H9 (cell line): ENCODE measurements around the gene MAPK8. TPM values are rescaled to one million over a fixed set of nuclear protein-coding genes. Genes with fewer than 3 reads are reported as not detected.

Source experiments
- DNase-seq: peaks from one replicate; pipeline ENCODE4 v3.0.0-alpha.2; 2017
- H2AFZ ChIP-seq: one replicate; pipeline ENCODE4 v1.6.1; 2013; ENCODE audit warnings: mild to moderate bottlenecking, low read length, control low read depth, moderate library complexity
- H2AK5ac ChIP-seq: 2 replicates; pipeline ENCODE4 v1.6.1; 2013; ENCODE audit warnings: low read length, control low read depth, mixed read lengths; ENCODE audit not compliant: insufficient read length
- H2BK120ac ChIP-seq: one replicate; pipeline ENCODE4 v1.6.1; 2013; ENCODE audit warnings: low read depth, mild to moderate bottlenecking, low read length, control low read depth, inconsistent platforms; ENCODE audit not compliant: poor library complexity, severe bottlenecking
- H2BK12ac ChIP-seq: 2 replicates; pipeline ENCODE4 v1.6.1; 2013; ENCODE audit warnings: low read length, control low read depth, mixed read lengths, low read depth; ENCODE audit not compliant: insufficient read length
- H2BK15ac ChIP-seq: 2 replicates; pipeline ENCODE4 v1.6.1; 2013; ENCODE audit warnings: low read depth, low read length, control low read depth
- H2BK20ac ChIP-seq: one replicate; pipeline ENCODE4 v1.6.1; 2013; ENCODE audit warnings: low read depth, mild to moderate bottlenecking, low read length, control low read depth, inconsistent platforms; ENCODE audit not compliant: poor library complexity, severe bottlenecking
- H2BK5ac ChIP-seq: 2 replicates; pipeline ENCODE4 v1.6.1; 2013; ENCODE audit warnings: low read length, control low read depth, mixed read lengths; ENCODE audit not compliant: insufficient read length
- H3K14ac ChIP-seq: 2 replicates; pipeline ENCODE4 v1.6.1; 2013; ENCODE audit warnings: low read length, control low read depth; ENCODE audit not compliant: insufficient read depth
- H3K18ac ChIP-seq: 2 replicates; pipeline ENCODE4 v1.6.1; 2013; ENCODE audit warnings: low read depth, mild to moderate bottlenecking, mixed read lengths, low read length, control low read depth; ENCODE audit not compliant: insufficient read length
- H3K23ac ChIP-seq: 2 replicates; pipeline ENCODE4 v1.6.1; 2013; ENCODE audit warnings: low read length, control low read depth, mixed read lengths, low read depth; ENCODE audit not compliant: insufficient read length
- H3K23me2 ChIP-seq: 2 replicates; pipeline ENCODE4 v1.6.1; 2013; ENCODE audit warnings: low read depth, mild to moderate bottlenecking, mixed read lengths, low read length, control low read depth; ENCODE audit not compliant: insufficient read length, poor library complexity, severe bottlenecking
- H3K27ac ChIP-seq: 2 replicates; pipeline ENCODE4 v1.5.1; 2013; ENCODE audit warnings: low read length, control low read depth, mixed read lengths, low read depth; ENCODE audit not compliant: insufficient read length
- H3K27me3 ChIP-seq: 2 replicates; pipeline ENCODE4 v1.6.1; 2013; ENCODE audit warnings: low read length, control low read depth, inconsistent platforms; ENCODE audit not compliant: insufficient read depth
- H3K4ac ChIP-seq: 2 replicates; pipeline ENCODE4 v1.6.1; 2013; ENCODE audit warnings: low read depth, mild to moderate bottlenecking, control low read depth, inconsistent platforms, low read length, moderate library complexity
- H3K4me1 ChIP-seq: 2 replicates; pipeline ENCODE4 v1.6.1; 2013; ENCODE audit warnings: low read length, control low read depth, inconsistent platforms; ENCODE audit not compliant: insufficient read depth
- H3K4me2 ChIP-seq: 2 replicates; pipeline ENCODE4 v1.6.1; 2013; ENCODE audit warnings: low read length, control low read depth, mixed read lengths; ENCODE audit not compliant: insufficient read length, insufficient read depth
- H3K56ac ChIP-seq: 2 replicates; pipeline ENCODE4 v1.6.1; 2013; ENCODE audit warnings: low read depth, mild to moderate bottlenecking, mixed read lengths, low read length, control low read depth; ENCODE audit not compliant: insufficient read length
- H3K79me1 ChIP-seq: 2 replicates; pipeline ENCODE4 v1.6.1; 2013; ENCODE audit warnings: low read depth, mild to moderate bottlenecking, moderate library complexity, low read length, control low read depth, inconsistent platforms; ENCODE audit not compliant: insufficient read depth, poor library complexity, severe bottlenecking
- H3K79me2 ChIP-seq: 2 replicates; pipeline ENCODE4 v1.6.1; 2013; ENCODE audit warnings: low read length, control low read depth, inconsistent platforms; ENCODE audit not compliant: insufficient read depth
- H3K9ac ChIP-seq: 2 replicates; pipeline ENCODE4 v1.6.1; 2013; ENCODE audit warnings: low read length, control low read depth, mixed read lengths; ENCODE audit not compliant: insufficient read length; ENCODE audit errors: extremely low read depth
- H3K9me3 ChIP-seq: one replicate; pipeline ENCODE4 v1.6.1; 2013; ENCODE audit warnings: low read depth, low read length, inconsistent platforms; ENCODE audit not compliant: control insufficient read depth
- H3T11ph ChIP-seq: one replicate; pipeline ENCODE4 v1.6.1; 2013; ENCODE audit warnings: mild to moderate bottlenecking, low read length, control low read depth, inconsistent platforms
- H4K20me1 ChIP-seq: one replicate; pipeline ENCODE4 v1.6.1; 2013; ENCODE audit not compliant: control insufficient read depth, insufficient read length, insufficient read depth
- H4K5ac ChIP-seq: 2 replicates; pipeline ENCODE4 v1.6.1; 2013; ENCODE audit warnings: low read depth, mild to moderate bottlenecking, mixed read lengths, low read length, control low read depth; ENCODE audit not compliant: insufficient read length
- H4K8ac ChIP-seq: replicated peaks from 2 replicates; pipeline ENCODE4 v1.6.1; 2013; ENCODE audit warnings: low read length, control low read depth, mixed read lengths, low read depth; ENCODE audit not compliant: insufficient read length
- H4K91ac ChIP-seq: 2 replicates; pipeline ENCODE4 v1.6.1; 2013; ENCODE audit warnings: low read depth, mild to moderate bottlenecking, moderate library complexity, mixed read lengths, low read length, control low read depth; ENCODE audit not compliant: insufficient read length
- H3K27ac Mint-ChIP-seq, 3 experiments: 2 replicates in 2 of 3; 3 replicates in 1 of 3; pipeline ENCODE4 v1.8.0; 2020 to 2021; ENCODE audit warnings: mixed read lengths in 3 of 3, mild to moderate bottlenecking in 1 of 3, moderate library complexity in 1 of 3
- H3K27me3 Mint-ChIP-seq: 2 replicates; pipeline ENCODE4 v1.8.0; 2021; ENCODE audit warnings: low read depth, mild to moderate bottlenecking, moderate library complexity, mixed read lengths
- H3K36me3 Mint-ChIP-seq, 3 experiments: 2 replicates in 2 of 3; 3 replicates in 1 of 3; pipeline ENCODE4 v1.8.0; 2020 to 2021; ENCODE audit warnings: low read depth in 3 of 3, mixed read lengths in 3 of 3; ENCODE audit not compliant: insufficient read depth in 1 of 3
- H3K4me1 Mint-ChIP-seq, 2 experiments: 2 replicates each; pipeline ENCODE4 v1.8.0; 2020; ENCODE audit warnings: mixed read lengths in 2 of 2
- H3K4me3 Mint-ChIP-seq, 2 experiments: 2 replicates in 1 of 2; 3 replicates in 1 of 2; pipeline ENCODE4 v1.8.0; 2020 to 2021; ENCODE audit warnings: mild to moderate bottlenecking in 2 of 2, mixed read lengths in 2 of 2, moderate library complexity in 1 of 2
- H3K9me3 Mint-ChIP-seq, 2 experiments: 2 replicates in 1 of 2; 3 replicates in 1 of 2; pipeline ENCODE4 v1.8.0; 2020; ENCODE audit warnings: mild to moderate bottlenecking in 2 of 2, mixed read lengths in 2 of 2, moderate library complexity in 1 of 2
- CTCF ChIP-seq: fragments of 200-600 bp; sonication (generic); conservative IDR thresholded peaks from 3 replicates; pipeline ENCODE4 v1.8.0; 2021; ENCODE audit warnings: antibody characterized with exemption, mild to moderate bottlenecking
- WGBS: extraction: QIAGEN DNeasy Blood & Tissue Kit; methylation state at CpG from one replicate; pipeline ENCODE4 v1.1.7; 2013; ENCODE audit warnings: missing lambda C conversion rate, low lambda C conversion rate, mixed read lengths; ENCODE audit not compliant: insufficient read length; ENCODE audit errors: extremely low coverage; 5-methylcytosine and 5-hydroxymethylcytosine counted together
- total RNA-seq: library from RNA; stranded (reverse); gene quantifications from 2 replicates; pipeline ENCODE4 v1.2.1, GENCODE V29; 2021

The MAPK8 gene
- total RNA-seq, 1 experiment from 2014 or later, result 52.0 TPM

- Histone ChIP-seq H3K27ac (no peak overlapping the region), H4K8ac (no peak overlapping the region), H3K4me1 (no peaks in the 10 kb centered on the region), H2BK120ac (no peak overlapping the region), H3K4ac (no peak overlapping the region), H2BK20ac (no peak overlapping the region), H2AK5ac (no peak overlapping the region), H3K79me2 (no peaks in the 10 kb centered on the region), H2AFZ (no peak overlapping the region), H3K9me3 (peaks cover 8% of the 10 kb centered on the region), H3K9ac (no peak overlapping the region), H3T11ph (no peak overlapping the region), H4K91ac (no peak overlapping the region), H3K23me2 (no peaks in the 10 kb centered on the region), H4K5ac (no peak overlapping the region), H3K23ac (no peak overlapping the region), H3K79me1 (no peaks in the 10 kb centered on the region), H3K56ac (no peak overlapping the region), H3K4me2 (no peak overlapping the region), H2BK12ac (no peak overlapping the region), H3K18ac (no peak overlapping the region), H2BK15ac (no peak overlapping the region), H3K14ac (no peak overlapping the region), H4K20me1 (no peaks in the 10 kb centered on the region), H2BK5ac (no peak overlapping the region), H3K27me3 (no peaks in the 10 kb centered on the region)
- DNase-seq, result no peak
- no peak overlapping the region for H3K4me3 Mint-ChIP-seq
- TF ChIP-seq CTCF, result no peak
- H3K36me3 Mint-ChIP-seq, result peaks cover 2 to 9% (median 3%) of the 10 kb centered on the region in 3 experiments; a peak in 4 of 7 replicates
- H3K9me3 Mint-ChIP-seq, result peaks cover 14 to 31% of the 10 kb centered on the region in 2 experiments
- peaks cover 19% of the 10 kb centered on the region for H3K27me3 Mint-ChIP-seq
- peaks cover 5 to 7% of the 10 kb centered on the region in 2 experiments for H3K4me1 Mint-ChIP-seq
- WGBS, result no CpG with 5 or more reads among the region's 1 CpG
- no peak overlapping the region for H3K27ac Mint-ChIP-seq
Measured at GRCh38 chr10:48286356-48286755, 20.1 kb upstream of the MAPK8 start.
